ENCODE results near the gene STX16. TPM values are rescaled to one million over a fixed set of nuclear protein-coding genes. Genes with fewer than 3 reads are reported as not detected.

The STX16 gene
- total and polyA plus RNA-seq, 2 donors (not counting 1 experiment from before 2014, with no cell fraction given), result 110 to 117 TPM

- Histone ChIP-seq H3K4me1 (ENCODE audit: control insufficient read depth in 2 of 2, insufficient read depth in 2 of 2, low read length in 2 of 2) (no peaks in the 10 kb centered on the region), H3K4me2 (replicated peaks; ENCODE audit: low read depth, low read length, poor library complexity, severe bottlenecking) (no peak overlapping the region), H2AFZ (ENCODE audit: insufficient read depth, low read depth, low read length, poor library complexity, severe bottlenecking) (no peak overlapping the region), H3K27me3 (replicated peaks in 1 of 4; ENCODE audit: control extremely low read depth in 1 of 4, control insufficient read depth in 3 of 4, insufficient read depth in 4 of 4, low read length in 3 of 4) (no peaks in the 10 kb centered on the region), H4K20me1 (ENCODE audit: control insufficient read depth, insufficient read depth, low read length, poor library complexity, severe bottlenecking) (no peaks in the 10 kb centered on the region), H3K9ac (ENCODE audit: low read length) (no peak overlapping the region), H3K27ac (ENCODE audit: low read length in 2 of 2) (no peak overlapping the region), H3K9me3 (ENCODE audit: control extremely low read depth in 1 of 3, control insufficient read depth in 2 of 3, insufficient read depth in 1 of 3, low read length in 2 of 3) (no peaks in the 10 kb centered on the region), H3K4me3 (ENCODE audit: control extremely low read depth in 1 of 5, extremely low read depth in 1 of 5, insufficient read depth in 1 of 5, low read depth in 2 of 5, low read length in 4 of 5) (no peak overlapping the region), H3K79me2 (ENCODE audit: control insufficient read depth, insufficient read depth, low read length) (no peaks in the 10 kb centered on the region), H3K36me3 (replicated peaks in 1 of 2; ENCODE audit: control extremely low read depth in 1 of 2, control insufficient read depth in 1 of 2, extremely low read depth in 1 of 2, insufficient read depth in 2 of 2, low read length in 1 of 2) (no peaks in the 10 kb centered on the region)
- Mint-ChIP-seq H3K4me3 (no peak overlapping the region), H3K27me3 (no peaks in the 10 kb centered on the region), H3K4me1 (no peaks in the 10 kb centered on the region), H3K9me3 (ENCODE audit: insufficient read depth) (no peaks in the 10 kb centered on the region), H3K27ac (no peak overlapping the region)
- no peak for TF ChIP-seq EZH2 (IDR thresholded peaks at IDR 0.05; ENCODE audit: borderline replicate concordance, insufficient read depth, low read depth, low read length, poor library complexity, severe bottlenecking)
- intact Hi-C loops (cut with micrococcal nuclease), result no loop called here
- ChIA-PET CTCF (interaction anchor here (1.2 kb wide), 1 partner anchor 783 kb away, joined by 3 read pairs; no protein-coding TSS in a partner anchor), POLR2A (no interaction called here)
- 81% methylated on average over 19 of the region's 19 CpGs for WGBS (ENCODE audit: insufficient coverage)
- DNase-seq (no peak), ATAC-seq (ENCODE audit: low read depth) (no peak)
Observed at GRCh38 chr20:58712151-58712791, 61.2 kb downstream of the STX16 start.

GRCh38 chr20:58712806-58713731, 62.0 kb downstream of the STX16 start:
- no peak for DNase-seq

More at GRCh38 chr20:58712806-58713731, 62.0 kb downstream of the STX16 start:
- no peak overlapping the region for H3K4me3 Mint-ChIP-seq
- CTCF ChIA-PET, result no interaction called here
- TF ChIP-seq EZH2 (IDR thresholded peaks at IDR 0.05; ENCODE audit: borderline replicate concordance, insufficient read depth, low read depth, low read length, poor library complexity, severe bottlenecking), result no peak
- no peak for TF ChIP-seq CTCF (IDR thresholded peaks at IDR 0.05)
- no peak overlapping the region for H2AFZ ChIP-seq (ENCODE audit: insufficient read depth, low read depth, low read length, poor library complexity, severe bottlenecking)
- no peaks in the 10 kb centered on the region for H3K4me1 ChIP-seq (ENCODE audit: control insufficient read depth in 2 of 2, insufficient read depth in 2 of 2, low read length in 2 of 2)
- H3K4me2 ChIP-seq (replicated peaks; ENCODE audit: low read depth, low read length, poor library complexity, severe bottlenecking), result no peak overlapping the region
- no peak overlapping the region for H3K27ac ChIP-seq (ENCODE audit: low read length in 2 of 2)
- 95% methylated on average over 21 of the region's 24 CpGs for WGBS (ENCODE audit: insufficient coverage)
- intact Hi-C loops (cut with micrococcal nuclease), result no loop called here
- no peaks in the 10 kb centered on the region for H3K9me3 ChIP-seq (ENCODE audit: control extremely low read depth in 1 of 3, control insufficient read depth in 2 of 3, insufficient read depth in 1 of 3, low read length in 2 of 3)
- POLR2A ChIA-PET, result no interaction called here
- no peaks in the 10 kb centered on the region for H3K27me3 ChIP-seq (replicated peaks in 1 of 4; ENCODE audit: control extremely low read depth in 1 of 4, control insufficient read depth in 3 of 4, insufficient read depth in 4 of 4, low read length in 3 of 4)
- no peak overlapping the region for H3K27ac Mint-ChIP-seq
- H3K36me3 ChIP-seq (replicated peaks in 1 of 2; ENCODE audit: control extremely low read depth in 1 of 2, control insufficient read depth in 1 of 2, extremely low read depth in 1 of 2, insufficient read depth in 2 of 2, low read length in 1 of 2), result no peaks in the 10 kb centered on the region
- H3K9ac ChIP-seq (ENCODE audit: low read length), result no peak overlapping the region
- no peak overlapping the region for H3K4me3 ChIP-seq (ENCODE audit: control extremely low read depth in 1 of 5, extremely low read depth in 1 of 5, insufficient read depth in 1 of 5, low read depth in 2 of 5, low read length in 4 of 5)
- H3K79me2 ChIP-seq (ENCODE audit: control insufficient read depth, insufficient read depth, low read length), result no peaks in the 10 kb centered on the region
- no peaks in the 10 kb centered on the region for H3K27me3 Mint-ChIP-seq
- no peaks in the 10 kb centered on the region for H4K20me1 ChIP-seq (ENCODE audit: control insufficient read depth, insufficient read depth, low read length, poor library complexity, severe bottlenecking)
- no peak for ATAC-seq (ENCODE audit: low read depth)
- H3K4me1 Mint-ChIP-seq, result no peaks in the 10 kb centered on the region
- no peaks in the 10 kb centered on the region for H3K9me3 Mint-ChIP-seq (ENCODE audit: insufficient read depth)

Measured in B cell (primary cell).